CD4-positive, alpha-beta T cell treated with Interferon gamma for 1 hour (primary cell): Measurements from ENCODE around the gene BLCAP.
"Not testable (repeated sequence)": the region's sequence is repeated elsewhere in the genome, so short reads cannot be mapped to it uniquely, and the experiment has no call there.

ENCODE experiments used
- DNase-seq: peaks from one replicate; pipeline ENCODE4 v3.0.0-alpha.2; 2020

Gene BLCAP, protein sequence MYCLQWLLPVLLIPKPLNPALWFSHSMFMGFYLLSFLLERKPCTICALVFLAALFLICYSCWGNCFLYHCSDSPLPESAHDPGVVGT

GRCh38 chr20:37527638-37528445, at the start of gene BLCAP:
Gene BLCAP, minus strand, starts transcription at chr20:37527876. Its CDS starts 8,702 bp downstream, at chr20:37519174.
- DNase-seq: peak; percentile 93

DNA sequence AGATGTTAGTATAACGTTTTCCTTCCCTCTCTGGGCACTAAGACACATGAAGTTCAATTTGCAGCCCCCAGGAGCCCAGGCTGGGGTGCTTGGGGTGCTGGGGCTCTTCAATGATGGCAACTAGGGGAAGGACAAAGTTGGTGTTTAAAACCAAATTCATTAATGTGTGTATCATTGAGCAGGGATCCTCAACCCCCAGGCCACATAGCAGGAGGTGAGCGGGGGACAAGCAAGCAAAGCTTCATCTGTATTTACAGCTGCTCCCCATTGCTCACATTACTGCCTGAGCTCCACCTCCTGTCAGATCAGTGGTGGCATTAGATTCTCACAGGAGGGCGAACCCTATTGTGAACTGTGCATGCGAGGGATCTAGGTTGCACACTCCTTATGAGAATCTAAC, 49.8 kb upstream of the BLCAP start:
- DNase-seq: not testable (repeated sequence)

DNA sequence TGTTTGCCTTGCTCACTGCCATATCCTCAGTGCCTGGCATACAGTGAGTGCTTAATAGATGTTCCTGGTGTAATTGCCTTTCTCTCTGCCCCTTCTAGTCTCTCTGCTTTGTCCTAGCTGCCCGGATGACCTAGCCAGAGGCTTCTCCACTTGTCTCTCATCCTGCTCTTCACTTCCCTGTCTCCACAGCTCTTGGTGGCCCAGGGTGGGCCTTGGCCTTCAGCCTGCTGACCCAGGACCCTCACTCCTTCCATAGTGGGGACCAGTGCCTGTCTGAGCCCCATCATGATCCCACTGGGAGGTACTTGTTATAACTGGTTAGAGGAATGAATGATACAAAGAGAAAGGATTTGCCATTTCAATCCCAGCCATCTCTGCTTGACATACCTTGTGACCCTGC, 49.2 kb upstream of the BLCAP start:
- no peak for DNase-seq

GRCh38 chr20:37575884-37576283, 48.2 kb upstream of the BLCAP start:
- no peak for DNase-seq

- no peak for DNase-seq
These were observed 46.7 kb upstream of the BLCAP start for GRCh38 chr20:37574199-37574890.

DNA sequence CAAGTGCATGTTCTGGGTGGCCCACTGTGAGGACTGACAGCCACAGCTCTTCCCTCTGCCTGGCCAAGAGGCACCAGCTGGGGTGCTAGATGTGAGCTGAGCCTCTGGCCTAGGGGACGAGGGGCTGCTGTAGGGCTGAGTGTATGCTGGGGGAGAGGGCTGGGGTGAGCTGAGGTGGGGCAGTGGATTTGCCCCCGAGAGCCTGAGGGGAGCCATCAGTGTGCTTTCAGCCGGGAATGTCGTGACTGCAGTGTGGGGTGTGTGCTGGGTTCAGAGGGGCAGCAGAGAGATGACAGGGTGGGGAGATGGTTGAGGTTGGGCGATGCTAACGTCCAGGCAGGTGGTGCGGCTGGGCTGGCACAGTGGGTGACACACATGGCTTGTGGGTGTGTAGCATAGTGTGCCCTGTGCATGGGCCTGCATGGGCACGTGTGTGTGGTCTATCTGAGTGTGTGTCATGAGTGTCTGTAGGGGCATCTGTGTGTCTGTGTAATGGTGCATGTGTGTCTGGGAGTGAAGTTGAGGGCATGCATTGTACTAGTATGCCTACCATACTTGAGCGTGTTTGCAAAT, 46.0 kb upstream of the BLCAP start:
- DNase-seq: no peak

DNA sequence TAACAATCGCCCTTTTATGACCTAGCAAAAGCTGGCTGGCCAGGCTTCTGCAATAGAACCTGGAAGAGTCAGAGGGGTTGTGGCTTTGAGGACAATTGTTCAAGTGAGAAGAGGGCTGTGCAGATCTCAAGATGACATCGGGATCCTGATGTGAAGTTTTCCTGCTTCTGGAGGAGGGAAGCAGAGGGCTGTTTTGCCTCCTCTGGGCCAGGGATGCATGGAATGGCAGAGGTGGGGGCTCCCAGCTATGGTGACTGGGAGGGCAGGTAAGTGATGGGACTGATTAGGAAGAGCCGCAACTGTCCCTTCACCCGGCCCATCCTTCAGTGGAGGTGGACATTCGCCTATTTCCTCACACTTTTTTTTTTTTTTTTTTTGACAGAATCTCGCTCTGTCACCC, 43.4 kb upstream of the BLCAP start:
- no peak for DNase-seq

- DNase-seq: no peak
These were observed 42.7 kb upstream of the BLCAP start for GRCh38 chr20:37570419-37570818.

DNA sequence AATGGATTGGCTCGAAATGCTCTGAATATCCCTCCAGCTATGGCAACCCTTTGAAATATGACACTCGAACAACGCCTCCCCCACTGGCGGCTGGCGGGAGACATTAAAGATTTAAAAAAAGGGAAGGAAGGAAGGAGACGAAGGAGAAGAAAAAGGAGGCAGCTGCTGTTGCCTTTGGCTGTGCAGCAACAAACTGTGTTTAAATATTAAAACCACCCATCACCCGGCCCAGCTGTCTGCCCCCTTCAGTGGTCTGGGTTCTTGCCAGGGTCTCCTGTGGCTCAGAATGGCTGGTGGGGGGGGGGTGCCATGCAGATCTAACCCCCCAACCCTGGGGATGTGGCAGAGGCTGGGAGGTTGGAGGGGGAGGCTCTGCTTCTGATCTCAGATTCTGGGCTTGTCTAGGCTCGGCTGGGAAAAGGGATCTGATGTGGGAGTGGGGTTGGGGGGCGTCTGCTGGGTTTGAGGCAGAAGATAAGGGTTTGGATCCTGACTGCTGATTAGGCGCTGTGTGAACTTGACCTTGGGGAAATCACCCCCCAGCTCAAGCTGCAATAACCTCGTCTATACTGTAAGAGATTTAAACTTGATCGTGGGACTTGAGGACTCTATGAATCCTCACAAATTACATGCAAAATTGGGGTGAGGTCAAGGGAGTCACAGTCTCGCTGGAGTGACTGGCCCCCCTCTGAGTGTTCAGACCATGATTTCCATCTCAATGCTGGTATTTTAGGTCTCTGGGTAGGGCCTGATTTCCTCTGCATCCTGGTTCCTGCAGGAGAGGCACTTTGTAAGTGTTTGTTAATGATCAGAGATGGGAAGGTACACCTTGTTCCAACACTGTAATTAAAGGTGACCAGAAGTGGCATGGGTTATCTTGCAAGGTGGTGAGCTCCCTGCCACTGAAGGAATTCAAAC, 40.3 kb upstream of the BLCAP start:
- DNase-seq: no peak

DNA sequence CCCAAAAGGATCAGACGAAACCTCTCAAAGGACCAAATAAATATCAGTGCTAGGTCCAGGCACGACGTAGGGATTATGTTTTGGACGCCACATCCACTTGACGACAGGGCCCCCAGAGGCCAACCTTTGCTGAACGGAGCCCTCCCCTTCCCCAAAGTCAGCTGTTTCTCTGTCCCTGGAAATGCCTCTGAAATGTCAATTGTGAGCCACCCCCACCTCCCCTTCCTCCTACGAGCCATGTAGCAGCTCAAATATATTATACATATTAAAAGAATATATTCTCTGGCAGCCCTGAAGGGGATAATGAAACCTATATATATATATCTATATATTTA, 39.6 kb upstream of the BLCAP start:
- DNase-seq: no peak

- DNase-seq: no peak
These were observed 39.1 kb upstream of the BLCAP start for GRCh38 chr20:37566590-37567330.

GRCh38 chr20:37565134-37565811, 37.6 kb upstream of the BLCAP start:
- DNase-seq: no peak

DNA sequence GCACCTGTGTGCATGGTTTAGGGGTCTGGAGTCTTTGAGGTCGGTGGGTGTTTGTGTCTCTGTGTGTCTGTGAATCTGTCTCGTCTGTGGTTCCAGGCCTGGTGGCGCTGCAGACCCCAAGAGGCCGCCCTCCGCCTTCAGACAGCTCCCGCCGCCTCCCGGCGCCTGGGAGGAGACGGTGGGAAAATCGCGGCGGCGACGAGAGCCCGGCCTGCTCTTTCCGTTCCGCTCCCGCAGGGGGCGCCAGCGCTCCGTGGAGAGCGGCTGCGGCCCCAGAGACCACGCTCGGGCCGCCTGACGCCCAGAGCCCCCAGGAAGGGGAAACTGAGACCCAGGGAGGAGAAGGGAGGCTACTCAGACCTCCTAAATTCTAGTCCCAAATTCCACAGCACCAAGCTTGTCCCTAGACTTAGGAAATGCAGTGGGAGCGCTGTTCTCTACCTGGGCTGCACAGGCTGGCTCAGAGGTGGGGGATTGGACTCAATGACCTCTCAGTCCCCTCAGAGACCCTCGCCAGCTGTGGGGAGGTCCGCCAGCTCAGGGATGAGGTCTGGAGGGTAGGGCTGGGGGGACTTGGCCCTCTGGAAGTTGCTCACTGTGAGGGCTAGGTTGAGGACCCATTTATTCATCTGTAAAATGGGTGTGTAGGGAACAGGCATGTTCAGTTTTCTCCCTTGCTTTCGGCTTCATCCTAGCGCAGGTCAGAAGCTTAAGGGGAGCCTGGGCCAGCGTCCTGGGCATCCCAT, 36.9 kb upstream of the BLCAP start:
- DNase-seq: peak; percentile 6

DNA sequence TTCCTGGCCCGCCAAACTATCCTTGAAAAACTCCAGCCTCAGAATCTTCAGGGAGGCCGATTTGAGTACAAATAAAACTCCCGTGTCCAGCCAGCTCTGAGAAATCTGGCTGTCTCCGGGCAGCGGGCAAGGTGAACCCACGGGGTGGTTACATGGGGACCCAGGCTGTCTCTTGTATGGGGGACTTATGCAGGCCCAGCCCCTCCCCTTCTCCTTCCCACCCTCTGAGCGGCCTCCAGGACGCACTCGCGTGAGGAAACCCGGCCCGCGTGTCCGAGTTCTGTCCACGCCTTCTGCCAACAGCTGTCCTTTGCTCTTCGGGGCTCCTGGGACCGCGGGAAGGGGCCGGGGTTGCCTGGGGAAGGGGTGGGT, 36.3 kb upstream of the BLCAP start:
- no peak for DNase-seq

GRCh38 chr20:37562695-37563480, 35.2 kb upstream of the BLCAP start:
- DNase-seq: no peak

GRCh38 chr20:37560629-37561028, 33.0 kb upstream of the BLCAP start:
- no peak for DNase-seq

- no peak for DNase-seq
These were observed 31.8 kb upstream of the BLCAP start for GRCh38 chr20:37559312-37560027.

DNA sequence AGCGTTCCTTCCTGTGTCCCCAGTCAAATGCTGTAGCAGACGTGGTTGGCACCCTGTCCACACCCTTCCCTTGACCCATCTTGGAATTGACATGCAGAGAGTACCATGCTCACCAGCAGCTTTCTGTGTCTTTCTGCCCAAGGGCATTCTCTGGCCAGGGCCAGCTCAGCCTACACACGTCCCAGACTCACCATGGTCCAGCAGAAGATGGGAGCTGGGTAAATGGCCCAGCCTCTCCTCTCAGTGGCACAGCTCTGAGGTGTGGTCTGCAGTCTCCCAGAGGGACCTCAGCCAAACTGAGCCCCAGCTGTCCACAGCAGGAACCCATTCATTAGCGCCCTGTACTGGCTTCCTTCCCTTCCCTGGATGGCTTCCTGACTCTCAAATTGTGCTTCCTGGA, 31.1 kb upstream of the BLCAP start:
- DNase-seq: no peak

DNA sequence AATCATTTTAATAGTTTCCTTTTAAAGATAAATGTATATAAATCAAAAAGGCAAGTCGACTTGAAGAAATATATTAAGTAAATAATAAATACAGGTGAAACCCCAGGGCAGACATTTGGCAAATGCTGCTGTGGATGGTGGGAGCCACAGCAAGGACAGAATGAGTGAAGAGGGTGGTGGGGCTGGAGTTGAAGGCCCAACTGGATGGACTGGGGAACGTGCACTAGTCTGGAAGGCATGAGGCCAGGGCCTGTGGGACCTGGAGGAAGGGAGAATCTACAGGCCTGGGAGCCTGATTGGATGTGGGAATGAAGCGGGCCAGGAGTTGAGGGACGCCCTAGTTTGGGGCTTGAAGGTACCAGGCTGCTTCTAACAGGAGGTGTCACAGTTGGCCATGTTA, 30.6 kb upstream of the BLCAP start:
- DNase-seq: no peak
